Measurements from ENCODE around the gene DNASE2B.

Gene DNASE2B

DNA sequence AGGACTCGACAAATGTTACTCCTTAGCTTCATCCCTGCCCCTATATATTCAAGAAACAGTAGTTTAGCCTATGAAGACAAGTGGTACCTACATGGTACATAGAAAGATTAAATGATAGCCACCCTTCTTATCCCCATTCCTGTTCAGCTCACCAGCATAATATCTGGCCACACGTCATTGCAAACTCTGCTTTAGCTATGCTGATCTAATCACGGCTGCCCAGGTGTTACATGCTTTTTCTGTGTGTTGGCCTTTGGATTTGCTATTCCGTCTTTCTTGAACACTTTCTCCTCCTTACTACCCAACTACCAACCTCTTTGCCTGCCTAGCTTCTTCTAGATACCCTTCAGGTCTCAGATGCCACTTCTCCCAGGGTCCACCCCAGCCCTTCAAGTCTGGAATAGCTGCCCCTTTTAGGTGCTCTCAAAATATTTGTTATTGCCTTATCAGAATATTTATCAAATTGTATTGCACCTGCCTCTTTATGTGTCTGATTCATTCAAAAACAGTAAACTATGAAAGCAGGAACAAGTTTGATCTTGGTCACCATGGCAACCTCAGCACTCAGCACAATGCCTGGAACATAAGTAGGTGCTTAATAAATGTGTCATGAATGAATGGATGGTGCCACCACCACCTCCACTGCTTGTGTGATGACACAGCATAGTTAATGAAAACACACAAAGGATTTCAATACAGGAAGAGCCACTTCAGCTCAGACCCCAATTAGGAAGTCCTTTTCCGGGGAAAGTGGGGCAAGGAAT lies 11.4 kb upstream of the DNASE2B start:
- Histone ChIP-seq H3K4me1 (no peaks in the 10 kb centered on the region), H3K9me3 (no peaks in the 10 kb centered on the region)

GRCh38 chr1:84387480-84388163 lies 10.7 kb upstream of the DNASE2B start:
- H3K27me3 ChIP-seq, result no peaks in the 10 kb centered on the region
- TF ChIP-seq CTCF (IDR thresholded peaks at IDR 0.05; ENCODE audit: low read depth, low read length), result peak; percentile 20; the same call in 1 of the 2 replicates
- H3K4me1 ChIP-seq, result no peaks in the 10 kb centered on the region
- H3K4me3 ChIP-seq (ENCODE audit: low read depth, low read length), result no peak overlapping the region
- DNase-seq, result no peak
- no peaks in the 10 kb centered on the region for H3K36me3 ChIP-seq
- no peaks in the 10 kb centered on the region for H3K9me3 ChIP-seq

More for the DNA sequence above, 11.4 kb upstream of the DNASE2B start:
- DNase-seq, result no peak
- Histone ChIP-seq H3K36me3 (no peaks in the 10 kb centered on the region), H3K4me3 (ENCODE audit: low read depth, low read length) (no peak overlapping the region), H3K27me3 (no peaks in the 10 kb centered on the region)
- TF ChIP-seq CTCF (IDR thresholded peaks at IDR 0.05; ENCODE audit: low read depth, low read length), result no peak

GRCh38 chr1:84390226-84390625 lies 8.1 kb upstream of the DNASE2B start:
- no peak for TF ChIP-seq CTCF (IDR thresholded peaks at IDR 0.05; ENCODE audit: low read depth, low read length)
- H3K27me3 ChIP-seq, result no peaks in the 10 kb centered on the region
- no peaks in the 10 kb centered on the region for H3K9me3 ChIP-seq
- H3K4me3 ChIP-seq (ENCODE audit: low read depth, low read length), result no peak overlapping the region
- no peak for DNase-seq
- H3K4me1 ChIP-seq, result no peaks in the 10 kb centered on the region
- H3K36me3 ChIP-seq, result no peaks in the 10 kb centered on the region

- DNase-seq, result no peak
- TF ChIP-seq CTCF (IDR thresholded peaks at IDR 0.05; ENCODE audit: low read depth, low read length), result no peak
- no peak overlapping the region for H3K4me3 ChIP-seq (ENCODE audit: low read depth, low read length)
Observed at GRCh38 chr1:84401156-84401555, 2.9 kb downstream of the DNASE2B start.

GRCh38 chr1:84402060-84402459 lies 3.8 kb downstream of the DNASE2B start:
- no peaks in the 10 kb centered on the region for H3K9me3 ChIP-seq
- H3K27me3 ChIP-seq, result no peaks in the 10 kb centered on the region
- no peaks in the 10 kb centered on the region for H3K36me3 ChIP-seq
- DNase-seq, result no peak
- no peak overlapping the region for H3K4me3 ChIP-seq (ENCODE audit: low read depth, low read length)
- H3K4me1 ChIP-seq, result no peaks in the 10 kb centered on the region
- no peak for TF ChIP-seq CTCF (IDR thresholded peaks at IDR 0.05; ENCODE audit: low read depth, low read length)

More at GRCh38 chr1:84401156-84401555, 2.9 kb downstream of the DNASE2B start:
- H3K27me3 ChIP-seq, result no peaks in the 10 kb centered on the region
- H3K4me1 ChIP-seq, result no peaks in the 10 kb centered on the region
- H3K36me3 ChIP-seq, result no peaks in the 10 kb centered on the region
- H3K9me3 ChIP-seq, result no peaks in the 10 kb centered on the region

DNA sequence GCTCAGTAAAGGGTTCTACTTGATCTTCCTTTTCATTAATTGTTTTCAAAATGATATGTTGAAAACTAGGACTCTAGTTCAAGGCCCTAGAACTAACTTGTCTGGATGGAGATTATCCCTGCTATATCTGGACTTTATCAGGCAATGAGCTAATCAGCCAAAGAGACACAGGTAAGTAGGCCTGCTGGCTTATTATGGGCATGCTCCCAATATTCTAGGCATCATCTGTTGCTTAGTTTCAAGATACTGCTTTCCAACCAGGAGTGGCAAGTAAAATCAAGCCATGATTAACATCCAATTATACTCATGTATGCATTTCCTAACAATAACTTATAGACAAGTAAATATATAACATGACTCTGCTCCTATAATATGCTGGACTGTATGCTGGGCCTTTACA lies 4.2 kb downstream of the DNASE2B start:
- Histone ChIP-seq H3K9me3 (no peaks in the 10 kb centered on the region), H3K27me3 (no peaks in the 10 kb centered on the region), H3K4me3 (ENCODE audit: low read depth, low read length) (no peak overlapping the region), H3K36me3 (no peaks in the 10 kb centered on the region), H3K4me1 (no peaks in the 10 kb centered on the region)
- TF ChIP-seq CTCF (IDR thresholded peaks at IDR 0.05; ENCODE audit: low read depth, low read length), result no peak
- no peak for DNase-seq

Measured in BE2C (cell line).